ENCODE results near the gene PI4KB.
A peak's percentile ranks its signal among the peaks of the same experiment; 100 is the strongest.

Gene PI4KB

DNA sequence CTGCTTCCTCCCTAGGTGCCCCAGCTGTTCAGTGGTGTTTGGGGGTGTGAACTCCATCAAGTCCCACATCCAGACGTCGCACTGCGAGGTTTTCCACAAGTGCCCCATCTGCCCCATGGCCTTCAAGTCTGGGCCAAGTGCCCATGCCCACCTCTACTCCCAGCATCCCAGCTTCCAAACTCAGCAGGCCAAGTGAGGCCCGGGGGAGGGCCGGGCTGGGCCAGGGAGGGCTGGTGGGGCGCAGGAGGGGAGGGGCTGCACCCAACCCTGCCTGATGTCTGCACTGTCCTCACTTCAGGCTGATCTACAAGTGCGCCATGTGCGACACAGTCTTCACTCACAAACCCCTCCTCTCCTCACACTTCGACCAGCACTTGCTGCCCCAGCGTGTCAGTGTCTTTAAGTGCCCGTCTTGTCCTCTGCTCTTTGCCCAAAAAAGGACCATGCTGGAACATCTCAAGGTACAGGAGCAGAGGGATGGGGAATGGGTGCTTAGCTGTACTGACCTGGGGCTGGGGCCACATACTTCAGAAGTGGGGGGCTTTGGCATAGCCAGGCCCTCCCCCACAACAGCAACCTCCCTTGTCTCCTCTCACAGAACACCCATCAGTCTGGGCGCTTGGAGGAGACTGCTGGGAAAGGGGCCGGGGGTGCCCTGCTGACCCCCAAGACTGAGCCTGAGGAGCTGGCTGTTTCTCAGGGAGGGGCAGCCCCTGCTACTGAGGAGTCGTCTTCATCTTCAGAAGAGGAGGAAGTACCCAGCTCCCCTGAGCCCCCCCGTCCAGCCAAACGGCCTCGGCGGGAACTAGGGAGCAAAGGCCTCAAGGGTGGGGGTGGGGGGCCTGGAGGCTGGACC lies 37.9 kb downstream of the PI4KB start:
- Histone ChIP-seq H3K4me1 (ENCODE audit: control insufficient read depth, insufficient read depth, low read depth, low read length) (peaks cover 7% of the 10 kb centered on the region), H3K18ac (ENCODE audit: low read depth in 1 of 2, low read length in 2 of 2) (no peak overlapping the region), H2BK15ac (ENCODE audit: low read depth, poor library complexity, severe bottlenecking) (no peak overlapping the region), H4K8ac (ENCODE audit: low read length) (no peak overlapping the region), H4K91ac (ENCODE audit: low read length) (peak overlapping the region; percentile 7), H3K9ac (ENCODE audit: low read length) (no peak overlapping the region), H2AFZ (ENCODE audit: low read depth, low read length) (no peak overlapping the region), H3K36me3 (ENCODE audit: control insufficient read depth in 1 of 2, insufficient read depth in 2 of 2, low read depth in 1 of 2, low read length in 2 of 2) (peaks cover 84 to 86% of the 10 kb centered on the region in 2 experiments), H2AK5ac (ENCODE audit: low read length, severe bottlenecking) (no peak overlapping the region), H3K9me3 (ENCODE audit: control insufficient read depth, low read length) (no peaks in the 10 kb centered on the region), H2BK5ac (ENCODE audit: low read depth, low read length, poor library complexity, severe bottlenecking) (no peak overlapping the region), H3K23ac (ENCODE audit: low read length in 2 of 2) (no peak overlapping the region), H3K14ac (ENCODE audit: low read length in 2 of 2) (no peak overlapping the region), H3K79me1 (replicated peaks; ENCODE audit: low read length, poor library complexity, severe bottlenecking) (peaks cover 34% of the 10 kb centered on the region), H3K4me2 (ENCODE audit: low read length, poor library complexity, severe bottlenecking) (no peak overlapping the region), H2BK12ac (ENCODE audit: low read length in 2 of 2) (no peak overlapping the region), H3K27ac (ENCODE audit: low read length, poor library complexity, severe bottlenecking) (no peak overlapping the region), H2BK120ac (ENCODE audit: low read depth, low read length) (no peak overlapping the region), H3K4me3 (ENCODE audit: insufficient read depth in 1 of 2, low read depth in 1 of 2, low read length in 2 of 2) (no peak overlapping the region), H3K4ac (ENCODE audit: low read depth in 1 of 2, low read length in 2 of 2) (no peak overlapping the region), H3K27me3 (ENCODE audit: control insufficient read depth in 1 of 2, insufficient read depth in 1 of 2, low read length in 2 of 2) (no peaks in the 10 kb centered on the region)
- 95% methylated on average over 18 of the region's 18 CpGs for WGBS
- DNase-seq, result no peak

- Histone ChIP-seq H2AFZ (ENCODE audit: low read depth, low read length) (no peak overlapping the region), H3K79me1 (replicated peaks; ENCODE audit: low read length, poor library complexity, severe bottlenecking) (peaks cover 34% of the 10 kb centered on the region), H2BK12ac (ENCODE audit: low read length in 2 of 2) (no peak overlapping the region), H3K4ac (ENCODE audit: low read depth in 1 of 2, low read length in 2 of 2) (no peak overlapping the region), H3K4me1 (ENCODE audit: control insufficient read depth, insufficient read depth, low read depth, low read length) (peaks cover 14% of the 10 kb centered on the region), H3K9ac (ENCODE audit: low read length) (no peak overlapping the region), H3K27ac (ENCODE audit: low read length, poor library complexity, severe bottlenecking) (no peak overlapping the region), H3K23ac (ENCODE audit: low read length in 2 of 2) (no peak overlapping the region), H2AK5ac (ENCODE audit: low read length, severe bottlenecking) (no peak overlapping the region), H3K4me3 (ENCODE audit: insufficient read depth in 1 of 2, low read depth in 1 of 2, low read length in 2 of 2) (no peak overlapping the region), H4K91ac (ENCODE audit: low read length) (no peak overlapping the region), H3K14ac (ENCODE audit: low read length in 2 of 2) (no peak overlapping the region), H4K8ac (ENCODE audit: low read length) (no peak overlapping the region), H3K36me3 (ENCODE audit: control insufficient read depth in 1 of 2, insufficient read depth in 2 of 2, low read depth in 1 of 2, low read length in 2 of 2) (peaks cover 76 to 78% of the 10 kb centered on the region in 2 experiments), H3K27me3 (ENCODE audit: control insufficient read depth in 1 of 2, insufficient read depth in 1 of 2, low read length in 2 of 2) (no peaks in the 10 kb centered on the region), H3K18ac (ENCODE audit: low read depth in 1 of 2, low read length in 2 of 2) (no peak overlapping the region), H2BK15ac (ENCODE audit: low read depth, poor library complexity, severe bottlenecking) (no peak overlapping the region), H2BK120ac (ENCODE audit: low read depth, low read length) (no peak overlapping the region), H3K9me3 (ENCODE audit: control insufficient read depth, low read length) (no peaks in the 10 kb centered on the region), H3K4me2 (ENCODE audit: low read length, poor library complexity, severe bottlenecking) (no peak overlapping the region), H2BK5ac (ENCODE audit: low read depth, low read length, poor library complexity, severe bottlenecking) (no peak overlapping the region)
- WGBS, result 94% methylated on average over 14 of the region's 14 CpGs
- no peak for DNase-seq
These were observed 38.7 kb downstream of the PI4KB start for GRCh38 chr1:151288502-151288901.

GRCh38 chr1:151287767-151288500 lies 39.3 kb downstream of the PI4KB start:
- Histone ChIP-seq H4K91ac (ENCODE audit: low read length) (no peak overlapping the region), H3K4me2 (ENCODE audit: low read length, poor library complexity, severe bottlenecking) (no peak overlapping the region), H2AK5ac (ENCODE audit: low read length, severe bottlenecking) (no peak overlapping the region), H3K14ac (ENCODE audit: low read length in 2 of 2) (no peak overlapping the region), H3K4ac (ENCODE audit: low read depth in 1 of 2, low read length in 2 of 2) (no peak overlapping the region), H3K4me1 (ENCODE audit: control insufficient read depth, insufficient read depth, low read depth, low read length) (peaks cover 20% of the 10 kb centered on the region), H3K27ac (ENCODE audit: low read length, poor library complexity, severe bottlenecking) (no peak overlapping the region), H3K18ac (ENCODE audit: low read depth in 1 of 2, low read length in 2 of 2) (no peak overlapping the region), H2BK12ac (ENCODE audit: low read length in 2 of 2) (no peak overlapping the region), H2AFZ (ENCODE audit: low read depth, low read length) (no peak overlapping the region), H2BK5ac (ENCODE audit: low read depth, low read length, poor library complexity, severe bottlenecking) (no peak overlapping the region), H3K36me3 (ENCODE audit: control insufficient read depth in 1 of 2, insufficient read depth in 2 of 2, low read depth in 1 of 2, low read length in 2 of 2) (peaks cover 71 to 73% of the 10 kb centered on the region in 2 experiments), H3K9me3 (ENCODE audit: control insufficient read depth, low read length) (no peaks in the 10 kb centered on the region), H3K9ac (ENCODE audit: low read length) (no peak overlapping the region), H2BK15ac (ENCODE audit: low read depth, poor library complexity, severe bottlenecking) (no peak overlapping the region), H3K79me1 (replicated peaks; ENCODE audit: low read length, poor library complexity, severe bottlenecking) (peaks cover 33% of the 10 kb centered on the region), H3K4me3 (ENCODE audit: insufficient read depth in 1 of 2, low read depth in 1 of 2, low read length in 2 of 2) (no peak overlapping the region), H4K8ac (ENCODE audit: low read length) (no peak overlapping the region), H3K27me3 (ENCODE audit: control insufficient read depth in 1 of 2, insufficient read depth in 1 of 2, low read length in 2 of 2) (no peaks in the 10 kb centered on the region), H3K23ac (ENCODE audit: low read length in 2 of 2) (no peak overlapping the region), H2BK120ac (ENCODE audit: low read depth, low read length) (no peak overlapping the region)
- DNase-seq, result no peak
- WGBS, result 98% methylated on average over 22 of the region's 22 CpGs

- Histone ChIP-seq H4K8ac (ENCODE audit: low read length) (no peak overlapping the region), H3K9me3 (ENCODE audit: control insufficient read depth, low read length) (no peaks in the 10 kb centered on the region), H3K18ac (ENCODE audit: low read depth in 1 of 2, low read length in 2 of 2) (no peak overlapping the region), H3K23ac (ENCODE audit: low read length in 2 of 2) (no peak overlapping the region), H4K91ac (ENCODE audit: low read length) (no peak overlapping the region), H2BK15ac (ENCODE audit: low read depth, poor library complexity, severe bottlenecking) (no peak overlapping the region), H3K27me3 (ENCODE audit: control insufficient read depth in 1 of 2, insufficient read depth in 1 of 2, low read length in 2 of 2) (no peaks in the 10 kb centered on the region), H2BK120ac (ENCODE audit: low read depth, low read length) (no peak overlapping the region), H3K4me3 (ENCODE audit: insufficient read depth in 1 of 2, low read depth in 1 of 2, low read length in 2 of 2) (no peak overlapping the region), H3K14ac (ENCODE audit: low read length in 2 of 2) (no peak overlapping the region), H3K36me3 (ENCODE audit: control insufficient read depth in 1 of 2, insufficient read depth in 2 of 2, low read depth in 1 of 2, low read length in 2 of 2) (peaks cover 64 to 67% of the 10 kb centered on the region in 2 experiments), H3K4me2 (ENCODE audit: low read length, poor library complexity, severe bottlenecking) (no peak overlapping the region), H2AFZ (ENCODE audit: low read depth, low read length) (no peak overlapping the region), H2BK12ac (ENCODE audit: low read length in 2 of 2) (no peak overlapping the region), H3K9ac (ENCODE audit: low read length) (no peak overlapping the region), H3K79me1 (replicated peaks; ENCODE audit: low read length, poor library complexity, severe bottlenecking) (peaks cover 33% of the 10 kb centered on the region), H3K4ac (ENCODE audit: low read depth in 1 of 2, low read length in 2 of 2) (no peak overlapping the region), H2AK5ac (ENCODE audit: low read length, severe bottlenecking) (no peak overlapping the region), H3K4me1 (ENCODE audit: control insufficient read depth, insufficient read depth, low read depth, low read length) (peaks cover 21% of the 10 kb centered on the region), H2BK5ac (ENCODE audit: low read depth, low read length, poor library complexity, severe bottlenecking) (no peak overlapping the region), H3K27ac (ENCODE audit: low read length, poor library complexity, severe bottlenecking) (no peak overlapping the region)
- no peak for DNase-seq
- 94% methylated on average over 6 of the region's 7 CpGs for WGBS
These were observed 39.9 kb downstream of the PI4KB start for GRCh38 chr1:151287341-151287699.
